NCI-H460 (cell line): ENCODE measurements around the gene GAS2L1. TPM values are rescaled to one million over a fixed set of nuclear protein-coding genes. Genes with fewer than 3 reads are reported as not detected.

ENCODE experiments used
- DNase-seq: peaks from one replicate; pipeline ENCODE4 v3.0.0-alpha.2; 2016; ENCODE audit warnings: low read depth; ENCODE audit errors: extremely low read depth
- total RNA-seq: library from RNA; depleted of rRNA; stranded (reverse); fragments of >200 nt; shearing (Covaris generic); gene quantifications from 2 replicates; pipeline ENCODE4 v1.2.3, GENCODE V29; 2014

GAS2L1 gene
- total RNA-seq, 1 experiment from 2014 or later: 10.2 TPM

DNA sequence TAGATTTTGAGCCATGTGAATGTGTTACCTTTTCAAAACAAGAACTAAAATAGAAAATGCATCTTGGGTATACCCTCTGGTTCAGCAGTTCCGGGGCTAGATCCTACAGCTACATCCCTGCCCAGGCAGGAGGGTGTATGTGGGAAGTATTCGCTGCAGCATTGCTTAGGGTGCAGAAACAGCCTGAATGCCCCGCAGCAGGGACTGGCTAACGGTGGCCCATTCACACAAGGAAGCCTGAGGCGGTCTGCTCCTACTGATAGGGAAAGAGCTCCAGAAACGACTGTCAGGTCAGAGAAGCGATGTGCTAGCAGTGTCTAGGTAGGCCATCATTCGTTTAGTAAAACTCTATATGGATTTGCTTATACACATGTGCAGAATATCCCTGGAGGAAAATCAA, 18.9 kb downstream of the GAS2L1 start:
- DNase-seq: no peak

- no peak for DNase-seq
These were observed 19.4 kb downstream of the GAS2L1 start for GRCh38 chr22:29325785-29326315.

DNA sequence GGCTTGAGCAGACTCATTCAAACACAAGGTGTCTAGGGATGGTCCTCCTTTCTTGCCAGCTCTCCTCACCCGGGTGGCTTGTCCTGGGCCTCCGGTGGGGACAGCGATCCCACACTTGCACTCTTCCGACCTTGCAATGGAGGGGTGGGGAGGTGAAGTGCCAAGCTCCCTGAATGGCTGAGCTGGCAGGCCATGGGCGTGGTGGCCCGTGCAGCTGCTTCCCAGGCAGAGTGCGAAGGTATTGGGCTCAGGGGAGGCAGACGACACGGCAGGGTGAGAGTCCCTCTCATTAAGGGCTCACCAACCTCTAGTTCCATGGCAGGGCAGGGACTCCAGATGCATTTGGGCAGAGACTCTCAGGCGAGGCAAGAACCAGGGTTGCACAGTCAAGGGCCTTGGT, 20.0 kb downstream of the GAS2L1 start:
- DNase-seq: no peak

DNA sequence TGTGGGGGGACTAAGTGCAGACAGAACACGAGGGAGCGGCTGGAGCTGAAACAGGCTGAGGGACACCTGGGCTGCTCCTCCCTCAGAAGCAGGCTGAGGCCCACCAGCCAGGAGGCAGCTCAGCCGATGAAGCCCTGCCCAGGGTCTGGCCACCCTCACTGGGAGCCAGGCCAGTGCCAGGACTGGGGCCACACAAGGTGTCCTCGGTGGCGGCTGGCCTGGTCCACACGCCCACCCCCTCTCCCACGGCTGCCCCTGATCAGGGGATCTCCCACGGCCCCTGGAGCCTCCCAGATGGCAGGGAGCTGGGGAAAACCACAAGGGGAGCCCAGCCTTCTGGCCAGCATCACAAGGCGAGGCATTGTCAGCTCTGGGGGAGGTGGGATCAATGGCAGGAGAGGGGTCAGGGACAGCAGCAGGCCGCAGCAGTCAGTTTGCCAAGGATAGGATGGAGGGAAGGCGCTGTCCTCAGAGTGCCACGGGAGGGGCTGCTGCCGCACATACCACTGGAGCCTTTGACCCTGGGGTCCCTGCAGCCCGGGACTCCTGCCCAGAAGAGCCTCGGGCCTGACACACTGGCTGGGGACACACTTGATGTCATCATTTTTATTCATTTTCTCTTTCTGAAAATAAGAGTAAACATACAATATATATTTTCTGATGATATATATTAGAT, 20.8 kb downstream of the GAS2L1 start:
- no peak for DNase-seq

- no peak for DNase-seq
These were observed 21.6 kb downstream of the GAS2L1 start for GRCh38 chr22:29328055-29328454.

- DNase-seq: no peak
These were observed 22.4 kb downstream of the GAS2L1 start for GRCh38 chr22:29328566-29329500.

DNA sequence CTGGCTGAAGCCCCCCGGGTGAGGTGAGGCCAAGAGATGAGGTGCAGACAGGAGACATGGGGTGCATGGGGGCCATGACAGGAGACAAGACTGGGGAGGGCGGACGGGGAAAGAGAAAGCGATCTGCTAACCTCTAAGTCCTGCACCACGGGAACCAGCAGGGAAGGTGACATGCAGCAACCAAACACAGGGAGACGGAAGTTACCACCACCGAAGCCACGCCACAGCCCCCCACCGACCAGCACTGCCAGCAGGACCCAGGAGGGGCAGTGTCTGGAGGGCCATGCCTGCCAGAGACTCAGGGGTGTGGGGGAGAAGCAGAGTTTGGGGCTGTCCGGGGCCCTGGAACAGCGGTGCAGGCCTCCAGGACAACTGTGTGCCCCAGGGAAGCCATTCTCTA, 23.1 kb downstream of the GAS2L1 start:
- DNase-seq: no peak

DNA sequence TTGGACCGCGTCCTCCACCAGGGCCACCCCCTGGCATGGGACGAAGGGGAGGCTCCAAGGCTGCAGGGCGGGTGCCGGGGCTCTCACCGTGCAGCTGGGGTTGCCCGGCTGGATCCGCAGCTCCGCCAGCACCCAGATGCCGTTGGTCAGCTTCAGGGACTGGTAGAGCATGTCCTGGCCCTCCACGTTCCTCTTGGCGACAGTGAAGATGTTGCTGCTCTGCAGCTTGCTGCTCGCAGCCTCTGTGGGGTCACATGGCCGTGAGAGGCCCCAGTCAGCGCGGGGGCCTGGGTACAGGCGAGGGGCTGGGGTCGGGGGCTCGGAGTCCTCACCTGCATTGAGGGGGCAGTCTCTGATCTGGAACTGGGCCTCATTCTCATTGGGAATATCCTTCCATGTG, 23.8 kb downstream of the GAS2L1 start:
- no peak for DNase-seq

DNA sequence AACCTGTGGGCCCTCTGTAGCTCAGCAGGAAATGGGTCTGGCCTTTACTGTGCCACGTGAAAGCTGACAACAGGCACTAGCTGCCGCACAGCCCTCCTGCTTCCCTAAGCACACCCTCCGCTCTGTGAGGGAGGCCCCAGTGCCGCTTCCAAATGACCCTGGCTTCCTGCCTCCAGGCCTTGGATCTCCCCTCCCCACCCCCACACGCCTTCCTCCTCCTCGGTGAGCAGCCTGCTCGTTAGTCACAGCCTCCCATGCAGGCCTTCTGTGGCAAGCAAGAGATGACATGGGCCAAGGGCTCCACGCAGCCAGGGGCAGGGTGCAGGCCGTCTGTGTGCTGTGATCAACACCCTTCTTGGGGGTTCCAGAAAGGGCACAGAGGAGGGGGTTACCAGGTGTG, 24.3 kb downstream of the GAS2L1 start:
- DNase-seq: no peak

DNA sequence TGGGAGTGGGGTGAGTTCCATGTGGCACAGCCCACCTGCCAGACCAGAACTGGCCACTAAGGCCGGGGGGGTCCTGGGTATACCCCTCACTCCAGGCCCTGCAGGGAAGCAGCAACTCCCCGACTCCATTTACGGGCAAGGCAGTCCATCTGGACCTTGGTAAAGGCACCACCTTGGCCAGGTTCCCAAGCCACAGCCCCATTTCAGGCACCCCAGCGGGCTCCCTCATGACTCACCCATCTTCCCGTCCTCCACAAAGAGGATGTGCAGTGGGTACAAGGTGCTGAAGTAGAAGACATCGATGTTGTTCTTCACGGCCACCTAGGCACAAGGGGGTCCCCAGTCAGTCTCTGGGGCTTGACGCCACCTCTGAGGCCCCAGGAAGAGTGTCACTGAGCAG, 24.8 kb downstream of the GAS2L1 start:
- DNase-seq: no peak

- no peak for DNase-seq
These were observed 25.3 kb downstream of the GAS2L1 start for GRCh38 chr22:29331658-29332300.

- DNase-seq: no peak
These were observed 26.5 kb downstream of the GAS2L1 start for GRCh38 chr22:29332886-29333496.

DNA sequence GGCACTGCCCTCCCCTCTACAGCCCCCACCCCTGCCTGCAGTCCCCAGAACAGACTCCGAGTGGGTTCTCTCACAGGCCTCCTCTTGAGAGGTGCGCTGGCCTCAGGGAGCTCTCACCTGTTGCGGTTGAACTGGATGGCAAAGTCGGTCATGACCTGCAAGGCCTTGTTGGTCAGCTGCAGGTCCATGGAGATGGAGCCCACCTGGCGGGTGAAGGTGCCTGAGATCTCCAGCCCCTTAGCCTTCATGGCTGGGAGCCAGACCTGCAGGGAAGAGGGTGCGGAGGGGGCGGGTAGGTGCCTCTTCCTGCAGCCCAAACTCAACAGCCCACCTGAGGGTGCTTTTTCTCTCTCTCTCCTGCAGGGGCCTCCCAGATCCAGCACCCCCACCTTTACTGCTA, 27.7 kb downstream of the GAS2L1 start:
- DNase-seq: no peak

DNA sequence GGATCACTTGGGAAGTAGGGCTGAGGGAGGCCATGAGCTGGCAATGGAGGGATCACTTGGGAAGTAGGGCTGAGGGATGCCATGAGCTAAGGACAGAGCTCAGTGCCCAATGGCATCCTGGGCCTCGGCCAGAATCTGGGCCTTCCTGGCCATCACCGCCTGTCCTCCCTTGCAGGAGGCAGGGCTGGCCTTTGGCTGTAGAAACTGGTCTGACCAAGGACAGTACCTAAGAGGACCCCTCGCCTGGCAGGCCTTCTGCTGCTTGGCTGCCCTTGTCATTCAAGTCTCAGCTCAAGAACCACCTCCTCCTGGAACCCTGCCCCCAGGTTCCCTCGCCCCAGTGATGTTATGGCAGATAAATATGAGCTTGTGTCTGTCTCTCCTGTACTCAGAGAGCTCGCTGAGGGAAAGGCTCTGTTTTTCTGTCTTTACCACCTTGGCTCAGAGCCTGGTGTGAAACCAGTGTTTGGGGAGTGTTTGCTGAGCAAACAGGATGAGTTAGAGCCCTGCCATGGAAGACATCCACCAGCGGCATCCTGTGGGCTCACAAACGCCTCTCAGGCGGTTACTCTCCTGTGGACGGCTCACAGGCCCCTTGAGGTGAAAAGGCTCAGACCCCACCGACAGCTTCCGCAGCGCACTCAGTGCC, 28.4 kb downstream of the GAS2L1 start:
- no peak for DNase-seq

GRCh38 chr22:29335656-29336055, 29.2 kb downstream of the GAS2L1 start:
- DNase-seq: no peak

- no peak for DNase-seq
These were observed 30.5 kb downstream of the GAS2L1 start for GRCh38 chr22:29336751-29337490.

DNA sequence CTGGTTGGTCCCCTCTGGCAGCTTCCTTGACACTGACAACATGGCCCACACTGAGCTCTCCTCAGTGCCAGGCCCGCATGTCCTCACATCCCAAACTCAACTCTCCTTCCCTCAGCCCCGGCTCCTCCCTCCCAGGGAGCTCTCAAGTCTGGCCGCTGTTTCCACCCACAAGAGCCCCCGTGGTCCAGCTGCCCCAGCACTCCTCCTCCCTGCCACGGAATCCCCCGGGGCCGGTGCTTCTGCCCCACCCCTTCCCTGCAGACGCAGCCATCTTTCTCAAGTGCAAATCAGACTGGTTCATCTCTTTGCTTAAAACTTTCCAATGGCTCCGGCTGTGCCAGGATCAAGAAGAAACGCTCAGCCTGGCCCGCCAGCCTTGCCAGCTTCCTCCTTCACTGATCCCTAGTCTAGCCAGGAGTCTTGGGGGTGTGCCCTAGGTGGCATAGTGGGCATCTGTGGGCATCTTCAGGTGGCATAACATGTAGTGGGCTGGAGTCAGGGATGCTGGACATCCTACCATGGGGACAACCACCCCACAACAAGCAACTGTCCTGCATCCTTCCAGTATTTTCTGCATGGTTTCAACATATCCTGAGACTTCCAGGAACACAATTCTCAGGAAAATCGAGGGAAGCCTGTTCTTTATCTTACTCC, 31.3 kb downstream of the GAS2L1 start:
- DNase-seq: no peak

DNA sequence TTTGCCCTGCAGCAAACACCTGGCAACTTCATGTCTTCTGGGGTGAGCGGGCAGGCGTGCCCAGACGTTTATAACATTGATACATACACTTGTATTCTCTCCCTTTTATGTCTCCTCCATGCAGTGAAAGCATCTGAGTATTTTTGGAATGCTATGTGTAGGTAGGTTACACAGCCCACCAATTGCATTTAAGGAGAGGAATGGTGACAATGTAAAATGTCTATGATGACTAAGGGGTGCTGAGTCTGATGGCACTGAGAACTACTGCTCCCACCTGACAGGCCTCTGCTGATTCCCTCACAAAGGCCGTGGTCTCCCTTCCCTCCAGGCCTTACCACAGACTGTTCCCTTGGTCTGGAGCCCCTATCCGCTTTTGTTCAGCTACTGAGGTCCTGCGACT, 31.9 kb downstream of the GAS2L1 start:
- DNase-seq: no peak
